HEK293T (cell line): Measurements from ENCODE around the gene CGNL1.

Experiments used
- ELF4 ChIP-seq: fragments of 450-650 bp; IDR thresholded peaks from 2 replicates; pipeline ENCODE4 v1.6.1; 2017; ENCODE audit warnings: antibody characterized with exemption
- FOXA1 ChIP-seq: fragments of 450-650 bp; IDR thresholded peaks from 2 replicates; pipeline ENCODE4 v1.6.1; 2016; ENCODE audit warnings: mild to moderate bottlenecking
- FOXK2 ChIP-seq: fragments of 450-650 bp; IDR thresholded peaks from 2 replicates; pipeline ENCODE4 v1.6.1; 2016; ENCODE audit warnings: mild to moderate bottlenecking
- L3MBTL2 ChIP-seq: fragments of 450-650 bp; conservative IDR thresholded peaks from 2 replicates; pipeline ENCODE4 v1.6.1; 2016; ENCODE audit warnings: mild to moderate bottlenecking
- NFRKB ChIP-seq: fragments of 450-650 bp; IDR thresholded peaks from 2 replicates; pipeline ENCODE4 v1.6.1; 2016; ENCODE audit warnings: mild to moderate bottlenecking, moderate library complexity
- SP1 ChIP-seq: fragments of 450-650 bp; IDR thresholded peaks from 2 replicates; pipeline ENCODE4 v1.6.1; 2017
- TARDBP ChIP-seq: fragments of 450-650 bp; IDR thresholded peaks from 2 replicates; pipeline ENCODE4 v1.6.1; 2016

GRCh38 chr15:57495554-57496165 lies 119.4 kb downstream of the CGNL1 start:
- TF ChIP-seq SP1 (no peak), NFRKB (no peak), L3MBTL2 (no peak), FOXA1 (no peak), FOXK2 (no peak), TARDBP (no peak), ELF4 (no peak)
